Vagina (tissue), 2 donors: Measurements from ENCODE around the gene EPSTI1. TPM values are rescaled to one million over a fixed set of nuclear protein-coding genes. Genes with fewer than 3 reads are reported as not detected.
A peak's percentile ranks its signal among the peaks of the same experiment; 100 is the strongest.

Experiments
- DNase-seq, 2 donors: peaks; one replicate each; pipeline ENCODE4 v3.0.0-alpha.2; 2017; ENCODE audit errors: extremely low spot score in 2 of 2
- H3K27ac ChIP-seq: fragments of 200-600 bp; sonication (generic); one replicate; pipeline ENCODE4 v1.5.1; 2019
- H3K27me3 ChIP-seq: fragments of 200-600 bp; sonication (generic); one replicate; pipeline ENCODE4 v1.5.1; 2019
- H3K36me3 ChIP-seq, 2 donors: fragments of 200-600 bp; sonication (generic); one replicate each; pipeline ENCODE4 v1.5.1; 2017 to 2019
- H3K4me1 ChIP-seq: fragments of 200-600 bp; sonication (generic); one replicate; pipeline ENCODE4 v1.5.1; 2019
- H3K4me3 ChIP-seq, 2 donors: fragments of 200-600 bp; sonication (generic); 1 replicate in 1 of 2; 2 replicates in 1 of 2; pipeline ENCODE4 v1.5.1; 2016 to 2019
- H3K9me3 ChIP-seq: fragments of 200-600 bp; sonication (generic); one replicate; pipeline ENCODE4 v1.5.1; 2019
- CTCF ChIP-seq, 3 experiments: fragments of 450-650 bp in 2 of 3; fragments of 200-600 bp in 1 of 3; sonication (generic) in 1 of 3; IDR thresholded peaks; one replicate each; pipeline ENCODE4 v1.5.1; 2017 to 2019; ENCODE audit warnings: antibody characterized with exemption in 3 of 3, mild to moderate bottlenecking in 2 of 3, moderate library complexity in 2 of 3
- POLR2A ChIP-seq, 2 donors: fragments of 450-650 bp; IDR thresholded peaks; one replicate each; pipeline ENCODE4 v1.6.1; 2017; ENCODE audit warnings: antibody characterized with exemption in 2 of 2, mild to moderate bottlenecking in 2 of 2, moderate library complexity in 2 of 2
- POLR2AphosphoS5 ChIP-seq, 2 donors: sonication (generic); formaldehyde crosslinking; IDR thresholded peaks; one replicate each; pipeline ENCODE4 v1.9.0; 2017; ENCODE audit warnings: antibody characterized with exemption in 2 of 2, mild to moderate bottlenecking in 2 of 2, low read depth in 1 of 2; ENCODE audit not compliant: insufficient read depth in 1 of 2
- intact Hi-C: fragments of 100-400 bp; cut with DNase I; formaldehyde crosslinking; loops from one replicate; pipeline ENCODE4 v1.15.1; 2023
- total RNA-seq: library from RNA; depleted of rRNA; stranded (reverse); fragments of >200 nt; gene quantifications from one replicate; pipeline ENCODE4 v1.2.3, GENCODE V29; 2016

EPSTI1 gene
- total RNA-seq, 1 donor from 2014 or later: 4.9 TPM

- Histone ChIP-seq H3K4me1 (peaks cover 10% of the 10 kb centered on the region), H3K9me3 (no peaks in the 10 kb centered on the region), H3K36me3 (no peaks in the 10 kb centered on the region), H3K4me3 (no peak overlapping the region), H3K27ac (no peak overlapping the region), H3K27me3 (no peaks in the 10 kb centered on the region)
- DNase-seq: no peak
- TF ChIP-seq POLR2AphosphoS5 (IDR thresholded peaks at IDR 0.05; ENCODE audit: insufficient read depth in 1 of 2, low read depth in 1 of 2): no peak
- TF ChIP-seq CTCF (IDR thresholded peaks at IDR 0.05): no peak
- no peak for TF ChIP-seq POLR2A (IDR thresholded peaks at IDR 0.05)
- intact Hi-C loops: no loop called here
These were observed 108.1 kb downstream of the EPSTI1 start for GRCh38 chr13:42883771-42884467.

GRCh38 chr13:42883142-42883541 lies 108.9 kb downstream of the EPSTI1 start:
- Histone ChIP-seq H3K27me3 (no peaks in the 10 kb centered on the region), H3K36me3 (no peaks in the 10 kb centered on the region), H3K4me1 (peaks cover 10% of the 10 kb centered on the region), H3K9me3 (no peaks in the 10 kb centered on the region), H3K4me3 (no peak overlapping the region), H3K27ac (no peak overlapping the region)
- no peak for TF ChIP-seq POLR2AphosphoS5 (IDR thresholded peaks at IDR 0.05; ENCODE audit: insufficient read depth in 1 of 2, low read depth in 1 of 2)
- no peak for TF ChIP-seq CTCF (IDR thresholded peaks at IDR 0.05)
- no peak for DNase-seq
- intact Hi-C loops: no loop called here

DNA sequence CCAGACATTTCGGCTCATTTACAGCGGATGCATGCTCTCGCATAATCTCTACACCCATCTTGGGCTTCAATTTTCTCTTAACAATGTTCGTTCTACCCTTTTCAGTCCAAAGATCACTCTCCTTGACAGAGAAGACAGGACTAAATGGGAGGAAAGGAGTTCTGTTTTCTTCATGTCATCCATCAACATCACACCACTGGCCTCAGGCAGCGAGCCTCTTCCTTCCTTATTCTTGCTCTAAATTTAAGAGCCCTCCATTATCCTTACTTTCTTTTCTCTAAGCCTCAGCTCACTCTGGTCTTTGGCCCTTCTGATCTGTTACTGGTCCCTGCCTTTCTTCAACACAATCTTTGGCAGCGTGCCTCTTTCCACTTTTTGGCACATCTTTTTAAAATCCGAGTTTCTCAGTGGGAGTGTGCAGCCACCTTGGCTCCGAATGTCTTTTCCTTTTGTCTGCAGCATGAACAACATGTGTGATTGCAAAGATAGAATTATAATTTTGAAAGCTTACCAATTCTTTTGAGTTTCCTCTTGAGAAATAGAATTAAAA lies 111.9 kb downstream of the EPSTI1 start:
- TF ChIP-seq POLR2AphosphoS5 (IDR thresholded peaks at IDR 0.05; ENCODE audit: insufficient read depth in 1 of 2, low read depth in 1 of 2) (no peak), CTCF (IDR thresholded peaks at IDR 0.05) (no peak), POLR2A (IDR thresholded peaks at IDR 0.05) (no peak)
- H3K4me3 ChIP-seq: peak overlapping the region in 1 of 2 donors; percentile 10
- intact Hi-C loops: no loop called here

DNA sequence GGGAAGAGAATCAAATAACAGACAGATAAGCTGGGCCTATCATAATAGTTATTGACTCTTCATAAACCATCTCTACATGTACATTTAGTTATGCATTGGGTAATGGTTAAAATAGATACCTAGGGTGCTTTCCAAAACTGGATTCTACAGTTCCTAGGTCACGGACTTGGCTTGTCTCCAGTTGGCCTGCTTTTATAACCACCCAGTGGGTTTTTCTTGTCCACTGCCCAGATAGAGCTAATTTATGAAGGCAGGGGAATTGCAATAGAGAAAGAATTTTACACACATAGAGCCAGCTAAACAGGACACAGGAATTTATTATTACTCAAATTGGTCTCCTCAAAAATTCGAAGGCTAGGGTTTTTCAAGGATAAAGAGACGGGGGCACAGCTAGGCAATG lies 113.3 kb downstream of the EPSTI1 start:
- Histone ChIP-seq H3K4me3 (no peak overlapping the region), H3K36me3 (no peaks in the 10 kb centered on the region), H3K27me3 (no peaks in the 10 kb centered on the region), H3K9me3 (no peaks in the 10 kb centered on the region), H3K27ac (no peak overlapping the region), H3K4me1 (peaks cover 3% of the 10 kb centered on the region)
- DNase-seq: no peak
- intact Hi-C loops: no loop called here
- TF ChIP-seq POLR2A (IDR thresholded peaks at IDR 0.05): no peak
- TF ChIP-seq POLR2AphosphoS5 (IDR thresholded peaks at IDR 0.05; ENCODE audit: insufficient read depth in 1 of 2, low read depth in 1 of 2): no peak
- TF ChIP-seq CTCF (IDR thresholded peaks at IDR 0.05): no peak

More for the DNA sequence above, 111.9 kb downstream of the EPSTI1 start:
- H3K36me3 ChIP-seq: no peaks in the 10 kb centered on the region
- peaks cover 10% of the 10 kb centered on the region for H3K4me1 ChIP-seq
- H3K9me3 ChIP-seq: no peaks in the 10 kb centered on the region
- no peaks in the 10 kb centered on the region for H3K27me3 ChIP-seq
- H3K27ac ChIP-seq: no peak overlapping the region
- no peak for DNase-seq

GRCh38 chr13:42876887-42877545 lies 115.0 kb downstream of the EPSTI1 start:
- H3K4me3 ChIP-seq: no peak overlapping the region

More at GRCh38 chr13:42876887-42877545, 115.0 kb downstream of the EPSTI1 start:
- no peaks in the 10 kb centered on the region for H3K36me3 ChIP-seq
- no peaks in the 10 kb centered on the region for H3K4me1 ChIP-seq
- no peak overlapping the region for H3K27ac ChIP-seq
- no peaks in the 10 kb centered on the region for H3K9me3 ChIP-seq
- no peak for TF ChIP-seq CTCF (IDR thresholded peaks at IDR 0.05)
- no peak for TF ChIP-seq POLR2AphosphoS5 (IDR thresholded peaks at IDR 0.05; ENCODE audit: insufficient read depth in 1 of 2, low read depth in 1 of 2)
- no peak for TF ChIP-seq POLR2A (IDR thresholded peaks at IDR 0.05)
- DNase-seq: no peak
- H3K27me3 ChIP-seq: no peaks in the 10 kb centered on the region
- intact Hi-C loops: no loop called here
